Erythroblast (primary cell): ENCODE measurements around the gene ERC2.

Experiments used
- GATA1 ChIP-seq: IDR thresholded peaks from 2 replicates; pipeline ENCODE4 v1.6.1; 2011; ENCODE audit warnings: low read depth, mild to moderate bottlenecking, control low read depth, low read length, moderate library complexity
- POLR2A ChIP-seq: IDR thresholded peaks from 2 replicates; pipeline ENCODE4 v1.6.1; 2011; ENCODE audit warnings: mild to moderate bottlenecking, low read length

- TF ChIP-seq POLR2A (no peak), GATA1 (no peak)
Observed at GRCh38 chr3:56424336-56424735, 43.9 kb downstream of the ERC2 start.
